H1 (cell line): ENCODE results near the gene FPGS.

Experiments
- BCL11A ChIP-seq, 2 experiments: IDR thresholded peaks; one replicate each; pipeline ENCODE4 v1.6.1; 2011; ENCODE audit warnings: low read depth in 2 of 2, low read length in 2 of 2, mild to moderate bottlenecking in 2 of 2
- CBX5 ChIP-seq: fragments of 300-800, 300-1000 bp; sonication (generic); IDR thresholded peaks from 2 replicates; pipeline ENCODE4 v1.7.1; 2016; ENCODE audit warnings: antibody characterized with exemption, low read length, low read depth
- CHD2 ChIP-seq: IDR thresholded peaks from 2 replicates; pipeline ENCODE4 v1.6.1; 2012; ENCODE audit warnings: low read length, improper control_type of control experiment
- EP300 ChIP-seq, 2 experiments: IDR thresholded peaks; 1 replicate in 1 of 2; 2 replicates in 1 of 2; pipeline ENCODE4 v1.6.1; 2011 to 2012; ENCODE audit warnings: low read depth in 2 of 2, low read length in 2 of 2, mild to moderate bottlenecking in 2 of 2, borderline replicate concordance in 1 of 2, inconsistent platforms in 1 of 2, moderate library complexity in 1 of 2
- MAFK ChIP-seq: IDR thresholded peaks from 2 replicates; pipeline ENCODE4 v1.6.1; 2012; ENCODE audit warnings: low read depth, mild to moderate bottlenecking, improper control_type of control experiment, low read length
- POLR2A ChIP-seq, 2 experiments: IDR thresholded peaks; 1 replicate in 1 of 2; 2 replicates in 1 of 2; pipeline ENCODE4 v1.6.1; 2011; ENCODE audit warnings: low read depth in 2 of 2, low read length in 2 of 2, mild to moderate bottlenecking in 2 of 2; ENCODE audit errors: control extremely low read depth in 1 of 2
- POLR2AphosphoS5 ChIP-seq: IDR thresholded peaks from 2 replicates; pipeline ENCODE4 v1.6.1; 2011; ENCODE audit warnings: low read depth, low read length
- RAD21 ChIP-seq, 2 experiments: IDR thresholded peaks in 1 of 2; conservative IDR thresholded peaks in 1 of 2; 2 replicates each; pipeline ENCODE4 v1.6.1; 2011; ENCODE audit warnings: low read depth in 2 of 2, low read length in 2 of 2, improper control_type of control experiment in 1 of 2, inconsistent platforms in 1 of 2, mild to moderate bottlenecking in 1 of 2, moderate library complexity in 1 of 2
- RFX5 ChIP-seq: IDR thresholded peaks from 2 replicates; pipeline ENCODE4 v1.6.1; 2011; ENCODE audit warnings: low read depth, low read length, improper control_type of control experiment, borderline replicate concordance
- RNF2 ChIP-seq: fragments of 200-900, 300-1000 bp; sonication (generic); IDR thresholded peaks from 2 replicates; pipeline ENCODE4 v1.7.1; 2016; ENCODE audit warnings: borderline replicate concordance, low read depth, mild to moderate bottlenecking, antibody characterized with exemption, low read length; ENCODE audit not compliant: poor library complexity, severe bottlenecking; ENCODE audit errors: missing control alignments
- SIN3A ChIP-seq, 2 experiments: IDR thresholded peaks in 1 of 2; conservative IDR thresholded peaks in 1 of 2; 2 replicates each; pipeline ENCODE4 v1.6.1; 2011 to 2012; ENCODE audit warnings: low read length in 2 of 2, improper control_type of control experiment in 1 of 2, low read depth in 1 of 2, mild to moderate bottlenecking in 1 of 2
- TEAD4 ChIP-seq: IDR thresholded peaks from 2 replicates; pipeline ENCODE4 v1.6.1; 2012; ENCODE audit warnings: low read depth, low read length, inconsistent platforms, mixed read lengths
- ZNF274 ChIP-seq: IDR thresholded peaks from 2 replicates; pipeline ENCODE4 v1.7.0; 2012; ENCODE audit warnings: low read length, borderline replicate concordance; ENCODE audit errors: extremely low read depth
- TF ChIP-seq, protein P1 (sequence below), 3 experiments: IDR thresholded peaks; 1 replicate in 2 of 3; 2 replicates in 1 of 3; pipeline versions ENCODE4 v1.5.1 to v1.6.1; 2011; ENCODE audit warnings: low read length in 3 of 3, mild to moderate bottlenecking in 3 of 3, inconsistent platforms in 2 of 3, low read depth in 1 of 3, moderate library complexity in 1 of 3; ENCODE audit not compliant: insufficient read depth in 1 of 3; ENCODE audit errors: control extremely low read depth in 1 of 3

DNA sequence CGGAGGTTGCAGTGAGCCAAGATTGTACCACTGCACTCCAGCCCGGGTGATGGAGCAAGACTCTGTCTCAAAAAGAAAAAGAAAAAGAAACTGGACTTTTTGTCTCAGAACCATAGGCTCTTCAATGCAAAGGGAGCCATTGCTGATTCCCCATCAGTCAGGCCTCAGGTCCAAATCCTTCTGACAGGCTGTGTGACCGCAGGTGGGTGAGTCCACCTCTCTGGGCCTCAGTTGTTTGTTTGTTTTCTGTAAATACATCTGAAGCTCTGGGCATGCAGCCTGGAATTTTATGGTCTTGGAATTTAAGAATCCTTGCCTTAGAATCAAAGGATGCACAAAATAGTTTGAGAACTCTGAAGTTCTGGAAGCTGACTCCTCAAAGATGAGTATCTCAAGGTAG, 46.4 kb upstream of the FPGS start:
- TF ChIP-seq, protein P1, sequence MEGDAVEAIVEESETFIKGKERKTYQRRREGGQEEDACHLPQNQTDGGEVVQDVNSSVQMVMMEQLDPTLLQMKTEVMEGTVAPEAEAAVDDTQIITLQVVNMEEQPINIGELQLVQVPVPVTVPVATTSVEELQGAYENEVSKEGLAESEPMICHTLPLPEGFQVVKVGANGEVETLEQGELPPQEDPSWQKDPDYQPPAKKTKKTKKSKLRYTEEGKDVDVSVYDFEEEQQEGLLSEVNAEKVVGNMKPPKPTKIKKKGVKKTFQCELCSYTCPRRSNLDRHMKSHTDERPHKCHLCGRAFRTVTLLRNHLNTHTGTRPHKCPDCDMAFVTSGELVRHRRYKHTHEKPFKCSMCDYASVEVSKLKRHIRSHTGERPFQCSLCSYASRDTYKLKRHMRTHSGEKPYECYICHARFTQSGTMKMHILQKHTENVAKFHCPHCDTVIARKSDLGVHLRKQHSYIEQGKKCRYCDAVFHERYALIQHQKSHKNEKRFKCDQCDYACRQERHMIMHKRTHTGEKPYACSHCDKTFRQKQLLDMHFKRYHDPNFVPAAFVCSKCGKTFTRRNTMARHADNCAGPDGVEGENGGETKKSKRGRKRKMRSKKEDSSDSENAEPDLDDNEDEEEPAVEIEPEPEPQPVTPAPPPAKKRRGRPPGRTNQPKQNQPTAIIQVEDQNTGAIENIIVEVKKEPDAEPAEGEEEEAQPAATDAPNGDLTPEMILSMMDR (IDR thresholded peaks at IDR 0.05; ENCODE audit: control extremely low read depth in 1 of 3, insufficient read depth in 1 of 3, low read depth in 1 of 3, low read length in 3 of 3) = no peak
- TF ChIP-seq POLR2AphosphoS5 (no peak), CBX5 (no peak), ZNF274 (no peak), TEAD4 (no peak), EP300 (IDR thresholded peaks at IDR 0.05; ENCODE audit: borderline replicate concordance in 1 of 2, low read depth in 2 of 2, low read length in 2 of 2) (no peak), BCL11A (IDR thresholded peaks at IDR 0.05; ENCODE audit: low read depth in 2 of 2, low read length in 2 of 2) (no peak), SIN3A (conservative IDR thresholded peaks at IDR 0.05 in 1 of 2, IDR thresholded peaks at IDR 0.05 in 1 of 2; ENCODE audit: low read depth in 1 of 2, low read length in 2 of 2) (no peak), POLR2A (IDR thresholded peaks at IDR 0.05; ENCODE audit: control extremely low read depth in 1 of 2, low read depth in 2 of 2, low read length in 2 of 2) (no peak), CHD2 (no peak), RAD21 (IDR thresholded peaks at IDR 0.05 in 1 of 2, conservative IDR thresholded peaks at IDR 0.05 in 1 of 2; ENCODE audit: low read depth in 2 of 2, low read length in 2 of 2) (no peak), RNF2 (no peak), MAFK (no peak), RFX5 (no peak)
